CD4-positive, alpha-beta T cell treated with Interleukin-17A for 1 hour (primary cell): ENCODE results near the gene PIWIL4.
"Not testable (repeated sequence)": the region's sequence is repeated elsewhere in the genome, so short reads cannot be mapped to it uniquely, and the experiment has no call there.

Source experiments
- DNase-seq: peaks from one replicate; pipeline ENCODE4 v3.0.0-alpha.2; 2020

The PIWIL4 gene

GRCh38 chr11:94549146-94549545 lies 18.0 kb upstream of the PIWIL4 start:
- no peak for DNase-seq

- no peak for DNase-seq
Measured at GRCh38 chr11:94550513-94550912, 16.7 kb upstream of the PIWIL4 start.

- DNase-seq, result no peak
Measured at GRCh38 chr11:94553938-94554337, 13.2 kb upstream of the PIWIL4 start.

- DNase-seq, result not testable (repeated sequence)
Measured at GRCh38 chr11:94555752-94556329, 11.3 kb upstream of the PIWIL4 start.

GRCh38 chr11:94557421-94557820 lies 9.7 kb upstream of the PIWIL4 start:
- no peak for DNase-seq

- DNase-seq, result no peak
Measured at GRCh38 chr11:94557992-94558391, 9.2 kb upstream of the PIWIL4 start.

GRCh38 chr11:94558468-94558867 lies 8.7 kb upstream of the PIWIL4 start:
- no peak for DNase-seq

- DNase-seq, result no peak
Measured at GRCh38 chr11:94558932-94559331, 8.2 kb upstream of the PIWIL4 start.

- DNase-seq, result no peak
Measured at GRCh38 chr11:94559361-94559760, 7.8 kb upstream of the PIWIL4 start.

GRCh38 chr11:94560834-94561233 lies 6.3 kb upstream of the PIWIL4 start:
- DNase-seq, result no peak

GRCh38 chr11:94563176-94563847 lies 3.9 kb upstream of the PIWIL4 start:
- DNase-seq, result no peak

- DNase-seq, result no peak
Measured at GRCh38 chr11:94563848-94564467, 3.2 kb upstream of the PIWIL4 start.

GRCh38 chr11:94568200-94568599 lies 1.0 kb downstream of the PIWIL4 start:
- DNase-seq, result no peak

GRCh38 chr11:94568717-94569116 lies 1.5 kb downstream of the PIWIL4 start:
- DNase-seq, result no peak

GRCh38 chr11:94572975-94573374 lies 5.8 kb downstream of the PIWIL4 start:
- not testable (repeated sequence) for DNase-seq

GRCh38 chr11:94574193-94574961 lies 7.2 kb downstream of the PIWIL4 start:
- no peak for DNase-seq

- no peak for DNase-seq
Measured at GRCh38 chr11:94576306-94576705, 9.1 kb downstream of the PIWIL4 start.

GRCh38 chr11:94577841-94578240 lies 10.7 kb downstream of the PIWIL4 start:
- DNase-seq, result no peak

GRCh38 chr11:94581926-94582325 lies 14.8 kb downstream of the PIWIL4 start:
- DNase-seq, result no peak

GRCh38 chr11:94583213-94583865 lies 16.2 kb downstream of the PIWIL4 start:
- DNase-seq, result no peak

- peak; percentile 14 for DNase-seq
Measured at GRCh38 chr11:94583866-94584500, 16.8 kb downstream of the PIWIL4 start.

GRCh38 chr11:94584978-94585377 lies 17.8 kb downstream of the PIWIL4 start:
- no peak for DNase-seq

GRCh38 chr11:94585399-94585798 lies 18.2 kb downstream of the PIWIL4 start:
- no peak for DNase-seq
